Cardiac septum (tissue), 1 donor: ENCODE measurements around the gene STRN. TPM values are rescaled to one million over a fixed set of nuclear protein-coding genes. Genes with fewer than 3 reads are reported as not detected.
"Not testable (repeated sequence)": the region's sequence is repeated elsewhere in the genome, so short reads cannot be mapped to it uniquely, and the experiment has no call there.

ENCODE experiments used
- DNase-seq: peaks from one replicate; pipeline ENCODE4 v3.0.0-alpha.2; 2020; ENCODE audit warnings: low spot score
- intact Hi-C: fragments of 100-400 bp; cut with DNase I; formaldehyde crosslinking; loops from one replicate; pipeline ENCODE4 v1.14.0; 2022
- total RNA-seq: library from RNA; stranded (reverse); fragmentation: NEBNext Ultra II Directional; extraction: Animal tissue kit (Norgen Biotek cat#: 25700); gene quantifications from one replicate; pipeline ENCODE4 v1.2.1, GENCODE V29; 2021
- donor health status: DM: no; HTN: no; CAD: no.

Gene STRN
- total RNA-seq, 1 donor from 2014 or later: 78.0 TPM

GRCh38 chr2:36921984-36922383 lies 44.4 kb downstream of the STRN start:
- intact Hi-C loops: no loop called here
- DNase-seq: no peak

DNA sequence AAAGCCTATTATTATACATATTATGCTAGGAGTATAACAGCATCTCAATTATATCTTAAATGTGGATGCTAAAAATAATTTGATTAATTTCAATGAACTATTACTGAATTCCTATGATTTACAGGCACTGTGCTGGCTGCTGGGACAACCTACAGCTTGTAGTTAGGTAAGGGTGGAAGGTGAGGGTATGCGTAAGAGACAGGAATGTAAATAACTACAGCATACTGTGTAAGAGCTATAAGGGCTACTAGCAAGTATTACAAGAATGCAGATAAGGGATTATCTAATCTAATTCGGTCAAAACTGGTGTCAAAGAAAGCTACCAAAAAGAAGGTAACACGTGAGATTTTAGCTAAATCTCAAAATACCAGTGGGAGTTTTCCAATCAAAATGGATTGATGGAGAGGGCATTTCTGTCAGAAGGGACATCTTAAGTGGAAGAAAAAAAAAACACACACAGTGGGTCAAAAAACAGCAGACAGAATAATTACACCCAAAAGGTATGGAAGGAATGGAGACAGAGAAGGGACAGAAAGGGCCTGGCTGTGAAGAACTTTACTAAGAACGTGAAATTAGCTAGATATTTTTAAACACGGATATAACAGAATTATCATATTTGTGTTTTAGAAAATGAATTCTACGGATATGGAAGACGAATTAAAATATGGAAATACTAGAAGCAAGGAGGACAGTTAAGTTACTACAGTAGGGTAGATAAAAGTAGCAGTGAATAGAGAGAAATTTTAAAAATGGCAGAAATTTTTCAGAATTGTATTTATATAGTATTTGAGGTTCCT lies 47.1 kb downstream of the STRN start:
- DNase-seq: no peak
- intact Hi-C loops: no loop called here

DNA sequence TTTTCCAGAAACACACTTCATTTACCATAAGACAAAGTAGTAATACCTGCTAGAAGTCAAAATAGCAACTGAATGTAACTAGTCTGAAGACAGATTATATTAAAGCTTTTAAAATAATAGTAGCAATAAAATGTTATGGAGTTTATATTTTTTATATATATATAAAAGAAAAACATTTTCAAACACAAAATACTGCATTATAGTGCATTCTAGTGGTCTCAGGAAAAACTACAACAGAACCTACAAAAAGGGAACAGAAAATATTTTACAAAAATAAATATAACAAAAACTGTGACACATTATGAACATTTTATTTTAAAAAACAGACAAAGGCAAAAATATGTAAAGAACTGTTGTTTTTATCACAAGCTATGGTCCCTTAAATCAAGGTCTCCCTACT lies 48.0 kb downstream of the STRN start:
- intact Hi-C loops: no loop called here
- no peak for DNase-seq

DNA sequence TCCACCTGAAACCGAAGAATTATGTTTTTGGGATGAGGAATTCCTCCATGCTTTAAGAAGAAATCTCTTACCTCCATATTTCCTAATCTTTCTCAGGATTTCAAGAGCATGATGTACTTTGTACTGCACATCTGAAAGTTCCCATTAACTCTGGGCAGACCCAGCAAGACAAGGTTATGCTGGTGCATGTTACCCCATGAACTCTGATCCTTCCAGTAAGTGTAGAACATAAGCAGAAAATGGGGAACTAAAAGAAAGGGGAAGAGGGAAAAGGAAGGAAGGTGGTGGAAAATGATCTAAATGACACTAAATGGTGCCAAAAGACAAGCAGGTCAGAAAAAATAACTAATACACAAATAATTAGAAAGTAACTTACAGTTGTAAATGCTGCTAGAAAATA lies 50.7 kb downstream of the STRN start:
- intact Hi-C loops: no loop called here
- DNase-seq: no peak

DNA sequence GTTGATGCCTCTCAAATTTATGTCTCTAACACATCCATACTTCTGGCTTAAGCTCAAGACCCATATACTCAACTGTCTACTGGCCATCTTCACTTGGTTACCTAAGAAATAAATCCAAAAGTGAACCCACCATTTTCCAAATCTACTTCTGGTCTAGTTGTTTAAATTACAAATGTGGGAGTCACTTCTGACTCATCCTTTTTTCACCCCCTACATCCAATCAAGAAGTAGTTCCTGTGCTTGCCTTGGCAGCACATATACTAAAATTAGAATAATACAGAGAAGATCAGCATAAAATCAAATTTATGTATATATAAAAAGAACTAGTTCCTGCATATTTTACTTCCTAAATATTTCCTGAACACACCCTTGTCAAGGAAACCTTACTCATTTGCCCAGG lies 53.6 kb downstream of the STRN start:
- no peak for DNase-seq
- intact Hi-C loops: no loop called here

GRCh38 chr2:36911012-36911411 lies 55.3 kb downstream of the STRN start:
- DNase-seq: no peak
- intact Hi-C loops: no loop called here

GRCh38 chr2:36906277-36906676 lies 60.1 kb downstream of the STRN start:
- intact Hi-C loops: no loop called here
- DNase-seq: no peak

GRCh38 chr2:36904636-36905035 lies 61.7 kb downstream of the STRN start:
- DNase-seq: no peak
- intact Hi-C loops: no loop called here

- intact Hi-C loops: no loop called here
- no peak for DNase-seq
These were observed 63.8 kb downstream of the STRN start for GRCh38 chr2:36902385-36903120.

- intact Hi-C loops: no loop called here
- no peak for DNase-seq
These were observed 73.5 kb downstream of the STRN start for GRCh38 chr2:36892805-36893204.

DNA sequence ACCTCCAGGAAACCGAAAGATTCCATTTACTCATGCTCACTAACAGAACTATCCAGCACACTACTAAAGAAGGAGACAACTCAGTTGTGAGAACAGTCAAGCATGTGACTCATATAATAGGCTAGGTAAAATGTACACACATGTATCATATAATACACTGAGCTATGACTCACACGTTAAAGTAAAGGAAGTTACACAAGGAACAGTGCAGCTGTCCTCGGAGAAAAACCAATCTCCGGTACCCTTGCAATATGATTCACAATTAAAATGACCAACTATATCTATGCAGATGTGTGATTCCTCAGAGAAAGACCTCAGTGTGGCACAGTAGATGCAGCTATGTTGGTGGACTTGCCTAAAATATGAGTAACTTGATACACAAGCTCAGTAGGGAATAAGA lies 76.5 kb downstream of the STRN start:
- intact Hi-C loops: no loop called here
- DNase-seq: no peak

DNA sequence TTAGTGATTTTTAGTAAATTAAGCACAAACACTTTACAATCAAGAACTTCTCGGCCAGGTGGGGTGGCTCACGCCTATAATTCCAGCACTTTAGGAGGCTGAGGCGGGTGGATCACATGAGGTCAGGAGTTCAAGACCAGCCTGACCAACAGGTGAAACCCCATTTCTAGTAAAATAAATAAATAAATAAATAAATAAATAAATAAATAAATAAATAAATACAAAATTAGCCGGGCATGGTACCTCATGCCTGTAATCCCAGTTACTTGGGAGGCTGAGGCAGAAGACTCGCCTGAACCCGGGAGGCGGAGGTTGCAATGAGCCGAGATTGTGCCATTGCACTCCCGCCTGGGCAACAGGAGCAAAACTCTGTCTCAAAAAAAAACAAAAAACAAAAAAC lies 79.2 kb downstream of the STRN start:
- intact Hi-C loops: not testable (repeated sequence)

GRCh38 chr2:36886664-36887063 lies 79.7 kb downstream of the STRN start:
- intact Hi-C loops: no loop called here
- no peak for DNase-seq

More for the DNA sequence above, 79.2 kb downstream of the STRN start:
- DNase-seq: not testable (repeated sequence)

DNA sequence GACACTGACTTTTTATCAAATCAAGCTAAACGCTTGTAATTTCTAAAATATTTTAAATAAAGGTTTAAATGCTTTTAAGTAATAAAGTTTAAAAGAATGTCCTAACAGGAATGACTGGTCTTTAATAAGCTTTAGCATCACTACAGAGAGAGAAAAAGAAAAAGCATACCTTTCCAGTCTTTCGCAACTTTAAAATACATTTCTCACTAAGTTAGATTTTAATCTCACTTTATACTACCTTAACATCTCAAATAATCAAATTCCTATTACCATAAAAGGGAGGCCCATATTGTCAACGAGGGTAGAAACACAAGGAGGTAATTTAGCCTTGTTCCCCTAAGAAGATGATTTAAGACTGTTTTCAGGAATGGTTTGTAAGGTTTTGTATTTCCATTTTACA lies 80.7 kb downstream of the STRN start:
- no peak for DNase-seq
- intact Hi-C loops: no loop called here

GRCh38 chr2:36882532-36882931 lies 83.8 kb downstream of the STRN start:
- DNase-seq: no peak
- intact Hi-C loops: no loop called here

DNA sequence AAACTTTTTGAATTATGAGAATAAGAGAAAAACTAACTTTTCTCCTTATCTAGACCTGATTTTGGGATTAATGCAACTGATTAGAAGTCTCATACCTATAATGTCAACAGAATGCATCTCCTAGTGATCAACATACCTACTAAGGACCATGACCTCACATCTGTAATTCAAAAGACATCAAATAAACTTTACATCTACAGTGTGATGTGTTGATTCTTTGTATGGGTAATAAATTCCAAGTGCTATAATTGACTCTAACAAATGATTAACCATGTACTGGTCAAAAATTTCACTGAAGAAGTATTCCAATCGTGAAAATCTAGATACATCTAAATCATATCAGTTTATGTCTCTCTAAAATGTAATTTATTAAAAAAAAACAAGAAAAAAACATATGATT lies 84.5 kb downstream of the STRN start:
- no peak for DNase-seq
- intact Hi-C loops: no loop called here

- intact Hi-C loops: no loop called here
- no peak for DNase-seq
These were observed 87.9 kb downstream of the STRN start for GRCh38 chr2:36878429-36878828.

DNA sequence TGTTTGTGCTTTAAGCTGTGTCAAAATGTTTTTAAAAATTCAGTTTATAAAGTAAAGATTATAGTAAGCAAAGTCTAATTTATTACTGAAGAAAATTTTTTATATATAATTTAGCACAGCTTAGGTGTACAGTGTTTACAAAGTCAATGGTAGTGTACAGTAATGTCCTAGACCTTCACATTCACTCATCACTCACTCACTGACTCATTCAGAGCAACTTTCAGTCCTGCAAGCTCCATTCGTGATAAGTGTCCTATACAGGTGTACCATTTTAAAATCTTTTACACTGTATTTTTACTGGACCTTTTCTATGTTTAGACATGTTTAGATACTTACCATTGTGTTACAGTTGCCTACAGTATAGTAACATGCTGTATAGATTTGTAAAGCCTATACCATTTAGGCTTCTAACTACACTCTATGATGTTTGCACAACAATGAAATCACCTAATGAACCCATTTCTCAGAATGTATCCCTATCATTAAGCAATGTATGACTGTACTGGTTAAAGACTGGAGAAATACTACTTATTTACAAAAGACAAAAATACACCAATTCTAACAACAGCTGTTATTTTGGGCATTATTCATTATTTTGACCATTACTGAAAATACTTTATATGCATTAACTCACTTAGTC lies 95.1 kb downstream of the STRN start:
- intact Hi-C loops: no loop called here
- DNase-seq: no peak

GRCh38 chr2:36869606-36870005 lies 96.7 kb downstream of the STRN start:
- DNase-seq: no peak
- intact Hi-C loops: no loop called here

DNA sequence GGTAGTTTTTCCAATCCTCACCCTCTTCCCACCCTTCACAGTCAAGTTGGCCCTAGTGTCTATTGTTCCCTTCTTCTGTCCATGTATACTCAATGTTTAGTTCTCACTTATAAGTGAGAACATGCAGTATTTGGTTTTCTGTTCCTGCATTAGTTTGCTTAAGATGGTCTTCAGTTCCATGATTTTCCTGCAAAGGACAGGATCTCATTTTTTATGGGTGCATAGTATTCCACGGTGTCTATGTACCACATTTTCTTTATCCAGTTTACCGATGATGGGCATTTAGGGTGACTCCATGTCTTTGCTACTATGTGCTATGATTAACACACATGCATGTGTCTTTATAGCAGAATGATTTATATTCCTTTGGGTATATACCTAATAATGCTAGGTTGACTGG lies 104.4 kb downstream of the STRN start:
- intact Hi-C loops: no loop called here
- DNase-seq: no peak

DNA sequence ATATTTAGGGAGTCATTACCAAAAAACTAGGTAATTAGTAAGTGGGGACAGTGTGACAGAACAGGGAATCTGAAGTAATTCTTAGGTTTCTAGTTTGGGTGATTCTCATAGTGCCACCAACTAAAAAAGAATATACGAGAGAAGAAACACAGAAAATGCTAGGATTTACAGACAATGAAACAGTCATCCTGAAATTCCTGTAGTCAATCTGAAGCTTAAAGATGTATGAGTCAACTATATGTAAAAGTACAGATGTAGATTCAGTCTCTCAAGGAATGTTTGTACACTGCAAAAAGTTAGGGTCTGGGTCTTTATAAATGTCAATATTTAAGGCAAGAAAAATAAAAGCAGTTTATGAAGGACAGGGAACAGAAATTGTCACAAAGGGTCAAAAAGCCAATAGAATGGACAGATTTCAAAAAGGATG lies 107.0 kb downstream of the STRN start:
- intact Hi-C loops: no loop called here
- DNase-seq: no peak
